DMS 273 treated with DMSO at 0.1 percent for 48 hours (cell line): ENCODE results near the gene NFATC2.

ENCODE experiments used
- DNase-seq: peaks from one replicate; lab custom pipeline; 2025; lab: John Stamatoyannopoulos, UW

The NFATC2 gene

DNA sequence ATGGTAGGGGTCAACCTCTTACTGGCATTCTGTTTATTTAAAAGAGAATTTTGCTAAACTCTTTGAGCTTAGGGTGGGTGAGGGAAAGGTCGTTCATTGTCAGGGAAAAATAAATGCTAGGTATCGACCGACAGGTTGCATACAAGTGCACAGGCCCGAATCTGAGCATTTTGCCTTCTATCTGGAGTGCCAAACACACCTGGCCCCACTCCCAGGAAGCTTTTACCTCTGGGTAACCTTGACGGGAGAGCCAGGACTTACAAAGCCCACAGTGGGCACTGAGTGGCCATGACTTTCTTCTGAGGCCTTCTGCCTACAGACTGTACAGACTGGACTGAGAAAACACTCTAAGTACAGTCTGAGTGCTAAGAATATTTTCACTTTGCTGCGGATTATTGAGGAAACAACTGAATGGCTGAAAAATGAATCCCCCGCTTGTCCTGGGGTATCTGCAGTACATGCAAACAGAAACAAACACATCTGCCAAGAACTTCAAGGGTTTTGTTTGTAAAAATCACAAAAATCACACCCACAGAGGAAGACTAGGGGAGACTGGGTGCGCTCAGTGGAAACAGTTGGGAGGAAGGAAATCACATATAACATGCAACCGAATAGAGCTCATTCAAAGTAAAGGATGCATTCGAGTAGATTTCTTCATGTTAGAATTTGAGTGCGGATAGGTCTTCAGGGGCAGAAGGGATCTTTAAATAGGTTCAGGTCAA is 152.8 kb downstream of the NFATC2 start:
- no peak for DNase-seq

DNA sequence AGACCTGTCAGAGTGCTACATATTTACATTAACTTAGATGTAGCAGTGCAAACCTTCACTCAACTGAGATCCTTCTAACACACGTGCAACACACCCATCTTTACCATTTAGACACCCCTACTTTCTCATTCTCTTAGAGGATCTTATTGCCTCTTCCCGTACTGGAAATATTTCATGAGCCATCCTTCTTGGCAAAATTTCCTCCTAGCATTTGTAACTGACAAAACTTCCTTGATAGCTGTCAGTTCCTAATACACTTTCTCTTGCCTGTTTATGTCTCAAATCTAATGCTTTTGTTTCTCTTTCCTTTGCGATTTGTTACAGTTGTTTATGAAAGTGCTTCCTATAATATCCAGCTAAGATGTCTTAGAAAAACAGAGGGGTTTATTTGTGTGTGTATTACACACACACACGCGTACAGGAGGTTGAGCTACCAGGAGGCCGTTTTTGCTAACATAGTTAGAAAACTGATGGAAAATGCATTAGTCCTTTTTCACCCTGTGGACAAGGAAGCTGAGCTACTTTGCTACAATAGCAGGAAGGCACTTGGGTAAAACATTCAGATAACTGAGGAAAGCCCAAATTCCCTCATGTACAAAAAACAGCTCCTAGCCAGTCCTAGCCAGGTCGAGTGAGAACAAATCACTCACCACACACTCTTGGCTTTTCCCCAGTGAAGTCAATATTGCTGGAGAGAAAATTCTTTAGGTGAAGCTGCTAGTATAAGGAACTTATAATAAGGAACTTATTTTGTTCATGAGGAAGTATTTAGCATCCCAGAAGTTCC is 153.6 kb downstream of the NFATC2 start:
- no peak for DNase-seq

DNA sequence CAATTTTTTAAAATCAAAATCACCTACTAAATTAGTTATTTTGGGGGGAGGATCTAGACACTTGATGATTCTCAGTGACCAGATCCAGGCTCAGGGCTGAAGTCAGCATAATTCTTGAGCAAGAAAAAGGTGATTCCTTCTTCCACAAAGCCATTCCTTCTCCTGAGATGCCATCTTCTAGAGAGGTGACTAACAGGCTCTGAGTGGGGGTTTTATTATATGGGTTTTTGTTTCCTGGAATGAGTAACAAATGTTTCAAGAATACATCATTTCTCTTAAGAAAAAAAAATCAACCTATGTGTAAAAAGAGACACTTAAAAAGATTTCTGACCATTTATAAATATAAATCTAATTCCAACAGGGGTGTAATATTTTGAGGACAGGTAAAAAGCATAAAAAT is 154.3 kb downstream of the NFATC2 start:
- no peak for DNase-seq

DNA sequence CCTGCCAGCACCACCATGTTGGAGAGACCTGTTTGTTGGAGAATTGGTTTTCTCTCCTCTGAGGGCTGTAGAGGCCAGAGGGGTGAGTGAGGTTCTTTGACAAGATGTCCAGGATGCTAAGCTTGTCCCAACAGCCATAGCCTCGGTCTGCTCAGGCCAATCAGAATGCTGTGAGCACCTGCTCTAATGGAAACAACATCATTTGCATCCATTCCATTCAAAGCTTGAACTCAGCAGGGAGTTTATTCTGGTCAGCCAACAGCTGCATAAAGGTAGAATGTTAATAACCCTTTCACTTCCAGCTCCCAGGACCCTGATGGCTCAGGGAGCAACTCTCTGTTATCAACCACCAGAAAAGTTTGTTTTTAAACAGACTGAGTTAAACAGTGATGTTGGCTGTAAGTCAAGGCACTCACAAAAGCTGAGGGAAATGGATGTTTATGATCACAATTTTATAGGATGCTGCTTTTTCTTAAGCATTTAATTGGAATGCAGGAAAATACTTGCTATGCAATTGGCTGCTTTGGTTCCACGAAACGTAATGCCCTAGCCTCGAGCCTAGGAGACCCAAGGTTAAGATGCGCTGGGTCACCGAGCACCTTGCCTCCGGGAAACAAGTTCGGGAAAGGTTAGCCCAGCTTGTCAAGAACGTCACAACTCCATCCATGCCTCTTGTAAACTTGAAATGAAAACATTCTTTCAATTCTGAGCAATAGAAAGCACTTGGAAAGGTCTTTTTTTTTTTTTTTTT is 155.2 kb downstream of the NFATC2 start:
- no peak for DNase-seq

DNA sequence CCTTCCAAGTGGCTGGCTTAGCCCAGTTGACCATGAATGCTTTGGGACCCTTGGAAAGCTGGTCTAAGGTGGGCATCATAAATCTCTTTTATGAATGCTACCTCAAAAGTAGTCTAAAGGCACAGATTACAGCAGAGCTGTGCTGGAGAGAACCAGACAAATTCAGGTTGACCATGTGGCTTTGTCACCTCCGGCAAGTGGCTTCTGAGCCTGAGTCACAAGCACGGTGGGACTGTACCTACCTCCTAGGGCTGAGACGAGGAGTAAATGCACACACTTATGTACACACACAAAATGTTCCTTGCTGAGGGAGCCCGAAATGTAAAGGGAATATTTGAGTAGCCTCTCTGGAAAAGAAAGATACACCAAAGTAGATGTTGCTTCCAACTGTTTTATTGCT is 155.9 kb downstream of the NFATC2 start:
- DNase-seq: no peak

DNA sequence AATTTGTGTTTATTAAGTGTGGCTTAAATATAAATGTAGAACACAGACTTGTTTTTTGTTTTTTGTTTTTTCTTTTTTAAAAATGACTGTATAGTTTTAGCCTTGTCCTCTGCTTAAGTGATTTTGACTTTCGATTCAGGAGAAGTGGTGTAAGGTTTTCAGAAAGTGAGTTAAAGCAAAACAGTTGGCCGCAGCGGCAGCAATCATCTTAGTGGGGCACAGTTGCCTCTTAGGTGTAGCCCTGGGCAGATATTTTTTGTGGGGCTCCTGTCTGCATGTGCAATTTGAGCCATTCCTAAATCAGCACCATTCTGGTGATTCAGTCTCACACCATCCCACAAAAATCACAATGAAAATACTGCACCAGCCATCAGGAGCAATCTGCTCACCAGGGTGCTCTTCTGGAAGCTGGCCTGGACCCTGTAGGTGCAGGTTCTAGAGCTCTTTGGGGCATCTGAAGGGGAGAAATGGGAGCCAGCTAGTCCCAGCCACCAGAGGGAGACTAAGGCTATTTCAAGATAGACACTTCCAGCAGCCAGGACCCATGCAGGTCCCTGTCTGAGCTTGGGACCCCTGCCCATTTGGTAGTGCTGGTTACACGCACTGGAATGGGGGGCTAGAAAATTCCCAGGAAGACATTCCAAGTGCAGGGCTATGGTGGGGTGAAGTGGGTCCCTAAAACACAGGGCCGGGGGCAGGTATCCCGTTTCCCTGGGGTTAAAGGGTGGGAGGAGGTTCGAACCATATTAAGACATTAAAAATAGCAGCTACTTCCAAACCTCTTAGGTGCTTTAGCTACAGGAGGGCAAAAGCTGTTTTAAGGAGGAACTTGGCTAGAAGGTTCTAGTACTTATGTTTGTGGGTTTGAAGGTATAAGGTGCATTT is 156.6 kb downstream of the NFATC2 start:
- no peak for DNase-seq

DNA sequence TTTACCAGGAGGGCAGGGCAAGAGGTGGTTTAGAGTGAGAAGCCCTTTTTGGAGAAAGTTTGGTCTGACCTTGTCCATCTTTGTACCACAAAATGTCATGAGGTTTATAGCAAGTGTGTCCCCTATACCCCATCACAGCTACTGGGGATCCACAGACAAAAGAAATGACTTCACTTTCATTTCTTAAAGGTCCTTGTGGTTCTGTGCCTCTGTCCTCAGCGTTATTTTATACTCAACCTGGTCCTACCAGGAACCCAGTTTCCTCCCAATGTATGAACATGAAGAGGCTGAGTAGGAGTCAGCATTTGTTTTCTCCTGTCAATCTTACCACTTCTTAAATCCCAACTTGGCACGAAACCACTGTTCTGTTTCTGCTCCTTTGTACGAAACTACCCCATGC is 157.6 kb downstream of the NFATC2 start:
- no peak for DNase-seq

DNA sequence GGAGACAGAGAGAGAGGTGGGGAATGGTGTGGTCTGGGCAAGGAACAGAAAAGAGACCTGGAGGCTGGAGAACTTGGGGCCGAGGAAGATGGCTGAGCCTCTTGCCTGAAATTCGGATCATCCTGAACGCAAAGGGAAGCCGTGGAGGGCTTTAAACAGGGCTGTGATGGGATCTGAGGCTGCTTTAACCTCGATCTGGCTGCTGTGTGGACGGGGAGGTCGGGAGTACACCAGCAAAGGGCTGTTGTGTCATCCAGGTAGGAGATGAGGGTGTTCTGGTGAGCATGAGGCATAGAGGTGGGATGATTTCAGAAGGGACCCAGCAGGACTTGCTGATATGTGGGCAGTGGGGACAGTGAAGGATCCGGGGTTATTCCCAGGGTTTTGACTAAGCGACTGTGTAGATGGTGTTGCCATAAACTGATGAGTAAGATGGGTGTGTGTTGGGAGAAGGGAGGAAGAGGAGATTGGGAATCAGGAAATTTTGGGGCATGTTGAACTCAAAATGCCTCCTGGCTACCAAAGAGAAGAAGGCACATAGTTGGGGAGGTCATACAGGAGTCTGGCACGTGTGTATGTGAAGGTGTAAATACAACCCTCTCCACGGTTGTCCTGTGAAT is 158.5 kb downstream of the NFATC2 start:
- DNase-seq: no peak

DNA sequence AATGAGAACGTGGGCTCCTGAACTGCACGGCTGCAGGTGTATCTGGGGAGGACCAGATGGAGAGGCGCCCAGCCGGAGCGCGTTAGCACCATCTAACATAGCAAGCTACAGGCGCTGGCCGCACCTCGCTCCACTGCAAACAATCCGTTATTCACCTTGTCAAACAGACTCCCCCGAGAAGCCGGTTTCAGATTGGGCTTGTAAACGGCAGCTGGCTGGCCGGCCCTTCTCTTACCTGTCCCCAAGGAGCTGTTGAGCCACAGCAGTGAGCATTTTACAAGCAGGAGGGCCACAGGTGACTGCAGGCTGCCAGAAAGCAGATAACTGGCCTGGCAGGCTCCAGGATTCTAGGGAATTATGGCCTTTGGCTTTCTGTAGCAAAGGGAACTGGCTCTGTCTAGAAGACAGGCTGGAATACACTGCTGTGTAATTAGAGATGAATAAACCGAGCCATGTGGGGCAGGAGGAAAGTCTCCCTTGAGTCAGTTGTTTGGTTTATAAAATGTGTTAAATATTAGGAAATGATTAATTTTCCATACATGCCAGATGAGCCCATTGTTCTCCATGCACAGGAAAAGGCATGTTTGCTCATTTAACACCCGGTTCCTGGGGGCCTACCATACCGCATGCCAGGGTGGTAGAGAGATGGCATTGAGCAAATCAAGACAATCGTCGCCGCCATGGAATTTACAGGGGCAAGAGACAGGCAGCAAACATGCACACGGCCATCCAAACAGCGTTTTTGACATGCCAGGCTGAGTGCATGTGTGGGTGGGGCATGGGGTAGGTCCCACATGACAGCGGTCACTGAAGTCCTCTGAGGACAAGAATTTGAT is 159.3 kb downstream of the NFATC2 start:
- no peak for DNase-seq

DNA sequence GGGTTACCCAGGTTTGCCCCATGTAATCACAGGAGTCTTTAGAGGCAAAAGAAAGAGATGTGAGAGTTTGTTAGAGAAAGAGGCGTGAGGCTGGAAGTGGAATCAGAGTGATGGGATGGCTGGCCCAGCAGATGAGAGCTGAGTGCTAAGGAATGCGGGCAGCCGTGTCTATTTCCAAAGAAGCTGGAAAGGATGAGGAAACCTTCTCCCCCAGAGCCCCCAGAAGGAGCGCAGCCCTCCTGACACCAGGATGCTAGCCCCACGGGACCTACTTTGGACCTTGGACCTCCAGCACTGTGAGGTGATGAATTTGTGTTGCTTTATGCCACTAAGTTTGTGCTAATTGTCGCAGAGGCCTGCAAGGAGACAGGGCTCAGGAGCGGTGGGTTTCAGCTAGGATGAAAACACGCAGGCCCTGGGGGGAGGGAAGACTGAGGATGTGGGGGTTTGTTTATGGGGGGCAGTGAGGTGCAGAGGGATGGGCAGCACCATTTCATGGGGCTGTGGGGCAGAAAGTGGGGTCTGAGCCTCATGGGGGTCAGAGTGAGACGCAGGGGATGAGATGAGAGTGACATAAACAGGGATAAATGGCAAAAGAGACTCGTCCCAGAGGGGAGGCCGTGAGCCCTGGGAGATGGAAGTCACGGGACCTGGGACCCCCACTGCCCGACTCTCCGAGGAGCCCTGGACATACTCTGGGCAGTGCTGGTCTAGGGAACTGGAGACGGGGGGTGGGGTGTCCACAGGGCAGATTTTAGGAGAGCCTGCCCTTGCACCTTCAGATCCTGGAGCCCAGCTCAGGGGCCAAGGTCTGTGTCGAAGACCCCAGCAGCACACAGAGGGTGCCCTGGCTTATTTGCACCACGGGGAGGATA is 160.2 kb downstream of the NFATC2 start:
- no peak for DNase-seq

DNA sequence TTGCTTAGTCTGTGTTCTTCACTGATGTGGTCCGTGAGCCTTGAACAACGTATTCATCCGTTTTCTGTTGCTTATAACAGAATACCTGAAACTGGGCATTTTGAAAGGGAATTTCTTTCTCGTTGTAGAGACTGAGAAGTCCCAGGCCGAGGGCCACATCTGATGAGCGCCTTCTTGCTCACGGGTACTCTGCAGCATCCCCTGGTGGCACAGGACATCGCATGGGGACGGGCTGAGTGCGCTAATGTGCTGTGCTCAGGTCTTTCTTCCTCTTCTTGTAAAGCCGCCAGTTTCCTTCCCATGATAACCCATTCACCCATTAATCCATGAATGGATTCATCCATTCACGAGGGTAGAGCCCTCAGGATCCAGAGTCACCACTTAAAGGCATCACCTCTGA is 161.0 kb downstream of the NFATC2 start:
- DNase-seq: no peak

DNA sequence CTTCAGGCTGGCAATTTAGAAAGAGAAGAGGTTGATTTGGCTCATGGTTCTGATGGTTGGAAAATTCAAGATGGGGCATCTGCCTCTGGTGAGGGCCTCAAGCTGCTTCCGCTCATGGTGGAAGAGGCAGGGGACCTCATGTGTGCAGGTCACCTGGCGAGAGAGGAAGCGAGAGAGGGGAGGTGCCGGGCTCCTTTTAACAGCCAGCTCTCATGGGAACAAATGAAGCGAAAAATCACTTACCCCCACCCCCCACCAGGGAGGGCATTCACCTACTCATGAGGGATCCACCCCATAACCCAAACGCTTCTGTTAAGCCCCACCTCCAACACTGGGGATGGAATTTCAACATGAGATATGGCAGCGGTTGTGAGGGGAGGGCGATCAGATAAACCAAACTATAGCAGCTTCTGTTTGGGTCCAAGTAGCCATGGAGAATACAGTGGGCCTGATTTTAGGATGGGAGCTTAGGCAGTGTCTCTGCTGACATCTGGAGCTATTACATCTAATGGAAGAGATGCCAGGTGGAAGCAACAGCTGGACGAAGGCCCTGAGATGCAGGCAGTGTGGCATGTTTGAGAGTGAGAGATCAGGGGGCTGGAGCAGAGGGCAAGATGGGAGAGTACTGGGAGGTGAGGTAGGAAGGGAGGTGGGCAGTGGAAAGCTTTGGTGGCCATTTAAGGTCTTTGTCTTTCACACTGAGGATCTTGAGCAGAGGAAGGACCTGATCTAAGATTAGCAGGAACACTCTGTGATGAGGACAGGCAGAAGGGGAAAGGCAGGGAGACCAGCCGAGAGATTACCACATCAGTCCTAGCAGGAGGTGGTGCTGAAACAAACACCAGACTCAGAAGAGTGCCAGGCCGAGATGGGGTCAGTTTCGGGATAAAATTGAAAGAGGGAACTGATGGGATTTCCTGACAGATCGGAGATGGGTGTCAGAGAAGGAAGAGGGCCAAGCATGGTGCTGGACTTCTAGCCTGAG is 161.8 kb downstream of the NFATC2 start:
- no peak for DNase-seq

DNA sequence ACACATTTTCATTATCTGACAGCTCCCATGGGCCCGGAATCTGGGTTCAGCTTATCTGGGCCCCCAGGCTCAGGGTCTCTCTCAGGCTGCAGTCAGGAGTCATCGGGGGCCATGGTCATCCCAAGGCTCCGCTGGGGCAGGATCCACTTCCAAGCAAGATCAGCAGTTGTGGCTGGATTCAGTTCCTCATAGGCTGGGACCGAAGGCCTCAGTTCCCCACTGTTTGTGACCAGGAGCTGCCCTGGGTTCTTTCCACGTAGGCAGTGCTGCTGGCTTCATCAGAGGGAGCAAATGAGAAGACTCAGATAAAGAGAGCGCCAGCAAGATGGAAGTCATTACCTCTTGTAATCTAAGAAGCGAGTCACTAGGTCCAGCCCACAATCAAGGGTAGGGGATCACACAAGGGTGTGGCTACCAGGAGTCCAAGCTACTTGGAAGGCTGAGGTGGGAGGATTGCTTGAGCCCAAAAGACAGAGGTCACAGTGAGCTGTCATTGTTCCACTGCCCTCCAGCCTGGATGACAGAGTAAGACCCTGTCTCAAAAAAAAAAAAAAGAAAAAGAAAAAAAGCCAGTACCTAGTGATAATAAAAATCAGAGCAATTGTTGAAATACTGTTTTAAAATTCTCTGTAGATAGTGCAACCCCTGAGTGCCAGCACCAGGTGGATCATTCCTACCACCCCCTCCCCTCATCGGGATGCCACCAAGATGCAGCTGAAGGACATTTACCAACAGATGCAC is 162.7 kb downstream of the NFATC2 start:
- no peak for DNase-seq

DNA sequence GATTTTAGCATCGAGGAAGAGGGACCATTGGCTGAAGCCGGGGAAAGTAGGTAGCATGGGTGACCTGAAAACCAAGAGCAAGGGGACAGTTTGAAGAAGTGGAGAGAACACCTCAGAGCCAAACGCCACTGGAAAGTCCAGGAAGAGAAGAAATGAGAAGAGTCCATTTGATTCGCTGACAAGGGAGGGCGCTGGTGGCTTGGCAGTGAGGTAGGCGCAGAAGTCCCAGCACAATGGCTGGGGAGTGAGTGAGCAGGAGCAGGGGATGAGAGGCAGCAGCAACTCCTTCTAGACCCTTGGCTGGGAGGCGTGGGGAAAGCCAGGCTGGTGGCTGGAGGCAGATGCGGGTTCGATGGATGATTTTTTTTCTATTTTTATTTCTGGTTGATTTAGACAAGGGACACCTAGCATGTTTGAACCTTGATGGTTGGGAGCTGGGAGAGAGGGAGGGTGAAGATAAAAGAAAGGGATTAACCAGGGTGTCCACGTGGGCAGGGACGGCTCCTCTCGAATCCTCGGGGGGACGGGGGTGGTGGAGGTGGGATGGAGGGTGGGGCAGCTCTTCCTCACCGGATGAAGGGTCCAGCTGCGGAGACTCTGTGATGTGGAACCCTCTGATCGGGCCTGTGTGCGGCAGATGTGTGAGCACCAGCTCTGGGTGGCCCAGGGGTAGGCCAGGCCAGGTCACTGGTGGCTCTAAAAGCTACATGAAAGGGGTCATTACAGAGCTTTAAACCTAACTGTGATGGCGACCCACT is 164.2 kb downstream of the NFATC2 start:
- no peak for DNase-seq

DNA sequence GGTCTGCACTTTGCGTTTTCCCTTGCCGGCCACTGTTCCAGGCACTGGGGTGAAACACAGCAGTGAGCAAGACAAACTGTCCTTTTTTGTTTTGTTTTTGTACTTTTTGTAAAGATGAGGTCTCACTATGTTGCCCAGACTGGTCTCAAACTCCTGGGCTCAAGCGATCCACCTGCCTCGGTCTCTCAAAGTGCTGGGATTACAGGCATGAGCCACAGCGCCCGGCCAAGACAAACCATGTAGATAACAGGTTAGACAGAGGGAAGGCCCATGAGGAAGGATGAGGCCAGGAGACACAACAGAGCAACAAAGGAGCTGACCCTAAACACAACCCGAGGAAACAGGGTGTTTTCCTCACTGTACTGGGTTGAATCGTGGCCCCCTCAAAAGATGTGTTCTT is 165.4 kb downstream of the NFATC2 start:
- DNase-seq: no peak

DNA sequence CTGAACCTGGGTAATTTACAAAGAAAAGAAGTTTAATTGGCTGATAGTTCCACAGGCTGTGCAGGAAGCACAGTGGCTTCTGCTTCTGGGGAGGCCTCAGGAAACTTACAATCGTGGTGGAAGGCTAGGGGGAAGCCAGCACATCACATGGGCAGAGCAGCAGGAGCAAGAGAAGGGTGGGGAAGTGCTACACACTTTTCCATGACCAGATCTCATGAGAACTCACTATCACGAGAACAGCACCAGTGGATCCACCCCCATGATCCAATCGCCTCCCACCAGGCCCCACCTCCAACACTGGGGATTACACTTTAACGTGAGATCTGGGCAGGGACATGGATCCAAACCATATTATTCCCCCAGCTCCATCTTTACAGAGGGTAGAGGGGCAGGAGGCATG is 166.4 kb downstream of the NFATC2 start:
- DNase-seq: no peak

DNA sequence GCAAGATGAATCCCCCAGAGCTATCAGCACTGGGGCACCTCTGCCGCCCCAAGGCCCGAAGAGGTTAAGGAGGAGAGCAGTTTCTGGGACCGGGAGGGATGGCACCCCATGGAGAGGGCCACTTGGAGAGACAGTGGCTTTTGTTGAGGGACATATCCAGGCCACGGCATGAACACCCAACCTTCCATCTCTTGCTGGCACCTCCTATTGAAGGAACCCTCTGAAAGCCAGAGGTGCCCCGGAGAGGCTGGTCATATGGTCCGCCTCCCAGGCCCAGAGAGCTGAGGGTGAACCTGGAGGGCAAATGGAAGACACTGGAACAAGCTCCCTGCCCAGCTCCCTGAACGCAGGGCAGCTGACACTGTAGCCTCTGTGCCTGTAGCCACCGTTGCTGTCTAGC is 167.0 kb downstream of the NFATC2 start:
- no peak for DNase-seq
